SK-N-SH (cell line): ENCODE results near the gene ZNF469. TPM values are rescaled to one million over a fixed set of nuclear protein-coding genes. Genes with fewer than 3 reads are reported as not detected.

Experiments used
- CTCF ChIA-PET: fragments of 300-600, 350-600 bp; formaldehyde crosslinking; extraction: SDS; loops from one replicate; lab custom pipeline; 2021; lab: Yijun Ruan, JAX
- POLR2A ChIA-PET: fragments of 350-600 bp; sonication (Branson Sonifier 250); formaldehyde crosslinking; extraction: SDS; loops from one replicate; lab custom pipeline; 2020; ENCODE audit warnings: antibody characterized with exemption, inconsistent platforms; lab: Yijun Ruan, JAX
- DNase-seq: peaks from one replicate; pipeline ENCODE4 v3.0.0; 2012
- H2AFZ ChIP-seq: fragments of 200-600 bp; sonication (generic); 2 replicates; pipeline ENCODE4 v1.8.1; 2016; ENCODE audit warnings: antibody characterized with exemption, mild to moderate bottlenecking, low read depth
- H3F3A ChIP-seq: fragments of 200-600 bp; sonication (generic); replicated peaks from 2 replicates; pipeline ENCODE3; 2016; ENCODE audit warnings: antibody characterized with exemption, mild to moderate bottlenecking; ENCODE audit not compliant: insufficient read depth
- H3K27ac ChIP-seq, 2 experiments: fragments of 200-500 bp in 1 of 2; fragments of 200-600 bp in 1 of 2; sonication (Bioruptor generic) in 1 of 2; sonication (generic), shearing (Covaris generic) in 1 of 2; 2 replicates each; pipeline versions ENCODE4 v1.5.1 to v1.6.1; 2014 to 2016; ENCODE audit warnings: low read depth in 2 of 2, inconsistent platforms in 1 of 2, low read length in 1 of 2, mild to moderate bottlenecking in 1 of 2, mixed read lengths in 1 of 2
- H3K27me3 ChIP-seq: fragments of 200-600 bp; sonication (generic), shearing (Covaris generic); 2 replicates; pipeline ENCODE4 v1.6.1; 2016; ENCODE audit warnings: mixed run types; ENCODE audit not compliant: insufficient read depth
- H3K36me3 ChIP-seq, 2 experiments: fragments of 200-500 bp in 1 of 2; fragments of 200-600 bp in 1 of 2; sonication (Bioruptor generic) in 1 of 2; sonication (generic) in 1 of 2; replicated peaks in 1 of 2; 2 replicates each; pipeline versions ENCODE3 to v1.5.1; 2014 to 2016; ENCODE audit warnings: low read length in 1 of 2, mild to moderate bottlenecking in 1 of 2; ENCODE audit not compliant: insufficient read depth in 2 of 2, control insufficient read depth in 1 of 2
- H3K4me1 ChIP-seq, 2 experiments: fragments of 200-500 bp in 1 of 2; fragments of 200-600 bp in 1 of 2; sonication (Bioruptor generic) in 1 of 2; sonication (generic), shearing (Covaris generic) in 1 of 2; 2 replicates each; pipeline versions ENCODE4 v1.5.1 to v1.6.1; 2014 to 2016; ENCODE audit warnings: low read depth in 1 of 2, low read length in 1 of 2, mixed run types in 1 of 2; ENCODE audit not compliant: insufficient read depth in 2 of 2, control insufficient read depth in 1 of 2
- H3K4me2 ChIP-seq: fragments of 200-600 bp; sonication (generic), shearing (Covaris generic); 2 replicates; pipeline ENCODE4 v1.6.1; 2017; ENCODE audit warnings: mixed run types
- H3K4me3 ChIP-seq, 2 experiments: fragments of 200-500 bp in 1 of 2; fragments of 200-600 bp in 1 of 2; sonication (Bioruptor generic) in 1 of 2; sonication (generic), shearing (Covaris generic) in 1 of 2; 2 replicates each; pipeline versions ENCODE4 v1.5.1 to v1.8.1; 2014 to 2016; ENCODE audit warnings: low read depth in 2 of 2, inconsistent platforms in 1 of 2, low read length in 1 of 2, mild to moderate bottlenecking in 1 of 2, mixed read lengths in 1 of 2, moderate library complexity in 1 of 2
- H3K79me2 ChIP-seq: fragments of 200-600 bp; sonication (generic); 2 replicates; pipeline ENCODE4 v1.8.1; 2017; ENCODE audit warnings: mild to moderate bottlenecking; ENCODE audit not compliant: insufficient read depth
- H3K9ac ChIP-seq: fragments of 200-600 bp; sonication (generic); 2 replicates; pipeline ENCODE4 v1.6.1; 2017; ENCODE audit warnings: mixed run types
- H3K9me2 ChIP-seq: fragments of 200-600 bp; sonication (generic); 2 replicates; pipeline ENCODE4 v1.6.1; 2017; ENCODE audit warnings: mixed run types
- H3K9me3 ChIP-seq: fragments of 200-600 bp; sonication (generic); 2 replicates; pipeline ENCODE4 v1.6.1; 2017; ENCODE audit warnings: mixed run types, mild to moderate bottlenecking, moderate library complexity
- H4K20me1 ChIP-seq: fragments of 200-600 bp; sonication (generic); 2 replicates; pipeline ENCODE4 v1.6.1; 2017; ENCODE audit warnings: mild to moderate bottlenecking, mixed run types; ENCODE audit not compliant: insufficient read depth
- CTCF ChIP-seq: fragments of 200-600 bp; sonication (generic); IDR thresholded peaks from 2 replicates; pipeline ENCODE4 v1.6.1; 2017; ENCODE audit warnings: antibody characterized with exemption, mild to moderate bottlenecking, moderate library complexity
- EP300 ChIP-seq, 2 experiments: IDR thresholded peaks; 2 replicates each; pipeline versions ENCODE4 v1.4.0 to v1.6.1; 2012; ENCODE audit warnings: borderline replicate concordance in 1 of 2, low read depth in 1 of 2, low read length in 1 of 2
- FOSL2 ChIP-seq: IDR thresholded peaks from 2 replicates; pipeline ENCODE4 v1.4.0; 2012; ENCODE audit warnings: low read depth, mild to moderate bottlenecking, moderate library complexity, borderline replicate concordance
- FOXJ3 ChIP-seq: sonication (generic); formaldehyde crosslinking; IDR thresholded peaks from 2 replicates; pipeline ENCODE4 v1.5.1; 2020; ENCODE audit warnings: mild to moderate bottlenecking, missing genetic modification reagents
- FOXM1 ChIP-seq: IDR thresholded peaks from 2 replicates; pipeline ENCODE4 v1.4.0; 2012; ENCODE audit warnings: low read depth, mild to moderate bottlenecking
- GABPA ChIP-seq: IDR thresholded peaks from 2 replicates; pipeline ENCODE4 v1.4.0; 2012; ENCODE audit warnings: low read depth, mild to moderate bottlenecking
- GATA2 ChIP-seq: sonication (generic); formaldehyde crosslinking; IDR thresholded peaks from 2 replicates; pipeline ENCODE4 v1.5.0; 2020; ENCODE audit warnings: mild to moderate bottlenecking, missing genetic modification reagents
- MEF2A ChIP-seq: IDR thresholded peaks from 2 replicates; pipeline ENCODE4 v1.4.0; 2012; ENCODE audit warnings: low read depth, borderline replicate concordance
- MXI1 ChIP-seq: IDR thresholded peaks from 2 replicates; pipeline ENCODE4 v1.6.1; 2012; ENCODE audit warnings: mild to moderate bottlenecking, low read depth, low read length, improper control_type of control experiment
- NFIC ChIP-seq: IDR thresholded peaks from 2 replicates; pipeline ENCODE4 v1.4.0; 2012; ENCODE audit warnings: borderline replicate concordance
- RCOR1 ChIP-seq: fragments of 150-350 bp; IDR thresholded peaks from 2 replicates; pipeline ENCODE4 v1.6.1; 2017; ENCODE audit warnings: antibody characterized with exemption, low read length
- REST ChIP-seq: IDR thresholded peaks from 2 replicates; pipeline ENCODE4 v1.6.1; 2012; ENCODE audit warnings: mild to moderate bottlenecking, low read depth, low read length, moderate library complexity
- SIN3A ChIP-seq: IDR thresholded peaks from 2 replicates; pipeline ENCODE4 v1.6.1; 2012; ENCODE audit warnings: low read depth, mild to moderate bottlenecking, low read length, moderate library complexity, borderline replicate concordance
- SMC3 ChIP-seq: IDR thresholded peaks from 2 replicates; pipeline ENCODE4 v1.6.1; 2012; ENCODE audit warnings: low read depth, low read length, improper control_type of control experiment
- TAF1 ChIP-seq: IDR thresholded peaks from 2 replicates; pipeline ENCODE4 v1.6.1; 2012; ENCODE audit warnings: low read depth, mild to moderate bottlenecking, low read length, moderate library complexity, borderline replicate concordance
- USF2 ChIP-seq: fragments of 150-350 bp; IDR thresholded peaks from 2 replicates; pipeline ENCODE4 v1.6.1; 2017; ENCODE audit warnings: antibody characterized with exemption, low read length, low read depth, borderline replicate concordance
- ZBTB33 ChIP-seq: IDR thresholded peaks from 2 replicates; pipeline ENCODE4 v1.4.0; 2012; ENCODE audit warnings: low read depth, borderline replicate concordance
- WGBS: methylation state at CpG from one replicate; pipeline ENCODE4 v1.1.6; 2017; ENCODE audit warnings: low lambda C conversion rate; 5-methylcytosine and 5-hydroxymethylcytosine counted together
- polyA plus RNA-seq, 3 experiments: library from polyadenylated mRNA; depleted of rRNA; stranded (reverse); fragments of >200 nt; gene quantifications; 2 replicates each; pipeline ENCODE4 v1.2.3, GENCODE V29; 2012

Gene ZNF469
- polyA plus RNA-seq, 1 of the 3 experiments (the other 2 are of a cell fraction) = 0.56 TPM

GRCh38 chr16:88404769-88405168 lies 22.0 kb downstream of the ZNF469 start (continued):
- TF ChIP-seq ZBTB33 (no peak), USF2 (no peak), SMC3 (no peak)

- ChIA-PET CTCF (interaction anchor here (1.1 to 2.3 kb wide), 5 partner anchors 12 to 32 kb away, joined by 3 to 12 read pairs (median 5); partner anchors contain the start of gene ZNF469), POLR2A (interaction anchor here (0.6 to 1.4 kb wide), 2 partner anchors 10 to 110 kb away, joined by 3 to 4 read pairs; no protein-coding TSS in a partner anchor)
- Histone ChIP-seq H3K36me3 (no peaks in the 10 kb centered on the region), H3F3A (no peaks in the 10 kb centered on the region), H3K27me3 (no peaks in the 10 kb centered on the region), H2AFZ (no peak overlapping the region), H4K20me1 (0 out of 2 replicates have a peak, but pooled peaks cover 16% of the 10 kb centered on the region), H3K9me2 (no peaks in the 10 kb centered on the region), H3K9me3 (no peaks in the 10 kb centered on the region), H3K9ac (no peak overlapping the region), H3K4me1 (peaks cover 0 to 44% of the 10 kb centered on the region in 2 experiments; a peak in 1 of 4 replicates), H3K4me2 (no peak overlapping the region), H3K27ac (peak overlapping the region in 1 of 2 experiments; percentile 91; a peak in 2 of 4 replicates), H3K79me2 (no peaks in the 10 kb centered on the region; the same call in 1 of the 2 replicates), H3K4me3 (no peak overlapping the region; a peak in 1 of 4 replicates)
- DNase-seq = peak; percentile 89
- 70% methylated on average over 13 of the region's 29 CpGs for WGBS
- TF ChIP-seq FOXJ3 (CRISPR knock-in tag) (peak; percentile 44), MXI1 (peak; percentile 62; the same call in 1 of the 2 replicates), RCOR1 (peak; percentile 66; the same call in 1 of the 2 replicates), GABPA (no peak), REST (no peak), SIN3A (no peak), FOXM1 (no peak), NFIC (no peak), MEF2A (no peak), FOSL2 (no peak), CTCF (no peak), GATA2 (CRISPR knock-in tag) (no peak; the same call in 1 of the 2 replicates), SMC3 (no peak), ZBTB33 (no peak), EP300 (IDR thresholded peaks at IDR 0.05; ENCODE audit: borderline replicate concordance in 1 of 2, low read depth in 1 of 2, low read length in 1 of 2) (peak in 1 of 2 experiments; percentile 68; a peak in 2 of 4 replicates), TAF1 (no peak)
These were observed 22.7 kb downstream of the ZNF469 start for GRCh38 chr16:88405216-88406060.
